Glomerular visceral epithelial cell (primary cell): ENCODE measurements around the gene DBNDD2.

ENCODE experiments used
- DNase-seq: peaks from one replicate; pipeline ENCODE4 v3.0.0-alpha.2; 2016; ENCODE audit errors: extremely low spot score

DBNDD2 gene

DNA sequence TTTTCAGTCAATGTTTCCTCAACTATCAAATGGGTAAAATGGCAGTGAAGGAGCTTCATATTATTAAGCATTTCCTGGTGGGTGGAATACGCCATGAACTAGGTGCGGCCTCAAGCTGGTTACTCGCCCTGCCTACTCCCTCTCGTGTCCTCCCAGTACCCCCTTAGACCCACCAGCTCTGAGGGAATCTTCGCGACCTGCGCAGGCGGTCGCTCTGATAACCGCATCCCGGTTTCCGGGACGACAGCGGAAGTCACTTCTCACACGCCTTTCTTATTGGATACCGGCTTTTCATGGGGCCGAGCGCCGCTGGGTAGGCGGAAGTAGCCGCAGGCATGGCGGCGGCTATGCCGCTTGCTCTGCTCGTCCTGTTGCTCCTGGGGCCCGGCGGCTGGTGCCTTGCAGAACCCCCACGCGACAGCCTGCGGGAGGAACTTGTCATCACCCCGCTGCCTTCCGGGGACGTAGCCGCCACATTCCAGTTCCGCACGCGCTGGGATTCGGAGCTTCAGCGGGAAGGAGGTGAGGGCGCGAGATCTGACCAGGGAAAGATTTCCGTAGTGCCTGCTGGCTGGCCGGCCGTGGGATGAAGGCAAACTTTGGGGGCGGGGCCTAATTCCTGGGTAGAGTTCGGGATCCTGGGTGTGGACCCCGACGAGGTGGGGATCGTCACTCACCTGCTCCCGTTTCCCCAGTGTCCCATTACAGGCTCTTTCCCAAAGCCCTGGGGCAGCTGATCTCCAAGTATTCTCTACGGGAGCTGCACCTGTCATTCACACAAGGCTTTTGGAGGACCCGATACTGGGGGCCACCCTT, 7.9 kb downstream of the DBNDD2 start, which contains the start of gene PIGT:
Gene PIGT, plus strand, starts transcription at position 320 of the 816 bp plus-strand sequence. Its CDS starts 16 bp downstream, at position 336.
- DNase-seq = peak; percentile 89

DNA sequence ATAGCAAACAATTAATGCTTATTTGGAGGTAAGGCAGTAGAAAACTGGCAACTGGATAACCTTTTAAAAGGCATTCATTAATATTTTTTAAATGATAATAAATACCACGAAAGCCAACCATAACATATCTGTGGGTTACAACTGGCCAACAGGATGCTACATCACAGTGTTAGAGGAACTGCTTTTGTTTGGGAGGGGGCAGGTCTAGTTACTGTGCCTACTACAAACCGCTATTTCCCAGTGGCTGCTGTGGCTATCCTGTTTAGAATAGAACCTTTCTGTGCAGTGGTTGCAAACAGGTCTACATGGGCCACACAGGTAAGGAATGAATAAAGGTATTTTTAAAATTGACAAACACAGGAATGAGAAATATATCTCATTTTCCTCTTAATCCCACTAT, 8.8 kb downstream of the DBNDD2 start:
- no peak for DNase-seq

DNA sequence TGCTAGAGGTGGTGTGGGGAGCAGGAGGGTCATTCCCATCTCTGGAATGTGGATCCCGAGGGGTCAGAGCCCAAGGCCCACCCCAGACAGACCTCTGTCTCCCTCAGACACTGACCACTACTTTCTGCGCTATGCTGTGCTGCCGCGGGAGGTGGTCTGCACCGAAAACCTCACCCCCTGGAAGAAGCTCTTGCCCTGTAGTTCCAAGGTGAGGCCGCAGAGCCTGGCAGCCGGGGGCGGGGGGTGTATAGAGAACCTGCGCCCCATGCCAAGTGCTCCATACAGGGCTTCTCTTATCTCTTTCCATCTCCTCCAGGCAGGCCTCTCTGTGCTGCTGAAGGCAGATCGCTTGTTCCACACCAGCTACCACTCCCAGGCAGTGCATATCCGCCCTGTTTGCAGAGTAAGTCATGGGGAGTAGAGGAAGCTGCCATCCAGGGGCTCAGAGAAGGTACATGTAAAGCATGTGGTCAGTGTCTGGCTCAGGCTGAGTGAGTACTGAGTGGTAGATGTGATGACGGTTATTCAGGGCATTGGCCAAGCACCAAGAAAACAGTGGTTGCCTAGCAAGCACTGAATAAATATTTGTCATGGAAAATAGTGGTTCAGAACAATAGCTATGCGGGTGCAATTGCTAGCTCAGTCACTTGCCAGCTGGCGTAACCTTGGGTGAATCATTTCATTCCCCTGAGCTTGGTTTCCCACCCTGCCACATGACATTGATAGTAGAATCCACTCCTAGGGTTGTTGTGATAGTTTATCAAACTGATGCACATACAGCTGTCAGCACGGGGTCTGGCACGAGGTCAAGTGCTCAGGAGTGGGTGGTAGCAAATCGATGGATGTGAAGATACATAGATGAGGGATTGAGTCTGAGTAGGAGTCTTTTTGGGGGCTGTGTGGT, 11.4 kb downstream of the DBNDD2 start:
- peak; percentile 98 for DNase-seq

DNA sequence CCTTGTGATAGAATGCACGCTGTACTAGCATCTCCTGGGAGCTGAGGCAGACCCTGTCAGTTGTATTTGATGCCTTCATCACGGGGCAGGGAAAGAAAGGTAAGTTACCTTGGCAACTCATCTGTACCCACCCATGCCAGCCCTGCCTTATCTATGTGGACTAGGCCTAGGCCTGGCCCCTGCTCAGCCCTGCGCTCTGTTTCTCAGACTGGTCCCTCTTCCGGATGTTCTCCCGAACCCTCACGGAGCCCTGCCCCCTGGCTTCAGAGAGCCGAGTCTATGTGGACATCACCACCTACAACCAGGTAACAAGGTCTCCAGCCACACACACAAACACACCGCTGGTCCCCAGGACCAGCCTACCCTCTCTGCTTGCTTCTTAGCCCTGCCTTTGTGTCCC, 12.0 kb downstream of the DBNDD2 start:
- DNase-seq = no peak

DNA sequence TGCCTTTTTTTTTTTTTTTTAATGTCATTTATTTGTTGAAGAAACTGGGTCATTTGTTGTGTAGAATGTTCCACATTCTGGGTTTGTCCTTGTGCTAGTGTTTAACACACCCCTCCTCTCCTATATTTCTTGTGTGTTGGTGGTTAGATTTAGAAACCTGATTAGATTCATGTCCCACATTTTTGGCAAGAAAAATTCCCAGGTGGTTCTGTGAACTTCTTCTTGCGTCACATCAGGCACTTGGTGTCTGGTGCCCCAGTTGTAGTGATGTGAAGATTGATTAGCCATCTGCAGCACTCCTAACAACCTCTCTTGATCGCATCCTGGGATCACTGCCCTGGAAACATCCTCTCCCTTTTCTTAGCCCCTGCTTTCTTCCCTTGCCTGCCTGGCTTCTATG, 15.6 kb downstream of the DBNDD2 start:
- no peak for DNase-seq

DNA sequence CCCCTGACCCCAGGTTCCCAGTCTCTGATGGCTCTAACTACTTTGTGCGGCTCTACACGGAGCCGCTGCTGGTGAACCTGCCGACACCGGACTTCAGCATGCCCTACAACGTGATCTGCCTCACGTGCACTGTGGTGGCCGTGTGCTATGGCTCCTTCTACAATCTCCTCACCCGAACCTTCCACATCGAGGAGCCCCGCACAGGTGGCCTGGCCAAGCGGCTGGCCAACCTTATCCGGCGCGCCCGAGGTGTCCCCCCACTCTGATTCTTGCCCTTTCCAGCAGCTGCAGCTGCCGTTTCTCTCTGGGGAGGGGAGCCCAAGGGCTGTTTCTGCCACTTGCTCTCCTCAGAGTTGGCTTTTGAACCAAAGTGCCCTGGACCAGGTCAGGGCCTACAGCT, 17.5 kb downstream of the DBNDD2 start:
- DNase-seq = no peak

DNA sequence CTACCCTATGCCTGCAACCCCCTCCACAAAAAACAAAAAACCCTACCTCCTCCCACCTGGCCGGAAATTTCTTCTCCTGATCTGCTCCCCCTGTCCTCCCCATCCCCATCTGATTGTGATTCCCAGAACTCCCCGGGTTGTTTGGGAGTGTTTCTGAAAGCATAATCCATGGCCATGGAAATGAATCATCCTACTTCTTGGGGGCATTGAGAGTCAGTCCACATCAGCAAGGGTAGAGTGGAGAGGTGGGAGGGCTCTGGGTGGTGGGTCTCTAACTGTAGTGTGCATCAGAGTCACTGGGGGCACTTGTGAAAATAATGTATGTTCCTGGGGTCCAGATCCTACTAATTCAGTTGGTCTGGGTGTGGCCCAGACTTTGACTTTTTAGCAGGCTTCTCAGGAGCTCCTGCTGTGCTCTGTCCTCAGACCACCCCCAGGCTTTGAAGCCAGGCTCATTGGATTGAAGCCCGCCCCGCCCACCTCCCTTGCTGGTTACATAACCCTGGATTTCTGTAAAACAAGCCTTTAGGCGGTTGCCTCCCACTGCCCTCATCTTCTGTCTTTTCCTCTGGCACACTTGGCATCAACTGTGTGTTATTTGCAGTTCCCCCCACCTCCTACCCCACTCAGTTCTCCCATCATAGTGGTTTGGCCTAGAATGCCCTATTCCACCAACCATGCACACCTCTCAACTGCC, 18.4 kb downstream of the DBNDD2 start:
- no peak for DNase-seq

DNA sequence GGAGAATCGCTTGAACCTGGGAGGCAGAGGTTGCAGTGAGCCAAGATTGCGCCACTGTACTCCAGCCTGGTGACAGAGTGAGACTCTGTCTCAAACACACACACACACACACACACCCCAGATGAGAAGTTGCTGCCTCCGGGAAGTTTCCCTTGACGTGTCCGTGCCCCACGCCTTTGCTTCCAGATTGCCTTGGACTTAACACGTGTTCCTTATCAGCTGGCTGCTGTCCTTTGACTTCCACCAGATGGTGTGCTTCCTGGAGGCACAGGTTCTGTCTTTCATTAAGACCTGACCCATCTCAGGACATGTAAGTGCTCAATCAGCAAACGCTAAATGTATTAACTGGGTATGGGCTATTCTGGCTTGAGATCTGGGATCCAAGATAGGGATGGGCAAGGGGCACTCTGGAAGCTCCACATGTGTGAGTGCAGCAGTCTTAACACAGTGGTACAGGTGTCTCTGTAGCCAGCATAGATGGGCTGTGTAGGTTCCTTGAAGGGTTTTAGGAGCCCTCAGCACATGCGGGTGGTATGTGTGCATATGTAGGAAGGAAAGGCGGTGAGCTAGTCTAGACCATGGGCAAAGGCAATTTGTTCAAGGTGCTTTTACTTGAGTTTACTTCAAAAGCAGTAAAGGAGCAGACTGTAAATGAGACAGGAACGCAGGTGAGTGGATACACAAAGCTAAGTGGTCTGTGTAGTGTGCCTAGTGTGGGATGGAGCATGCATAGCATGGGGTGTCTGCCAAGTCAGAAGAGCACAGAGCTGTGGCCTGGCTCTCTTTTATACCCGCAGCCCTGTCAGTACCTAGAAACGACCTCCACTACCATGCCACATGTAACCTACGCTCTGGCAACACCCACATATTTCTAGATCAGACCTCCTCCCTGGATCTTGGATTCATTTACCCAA, 19.4 kb downstream of the DBNDD2 start:
- DNase-seq = no peak

DNA sequence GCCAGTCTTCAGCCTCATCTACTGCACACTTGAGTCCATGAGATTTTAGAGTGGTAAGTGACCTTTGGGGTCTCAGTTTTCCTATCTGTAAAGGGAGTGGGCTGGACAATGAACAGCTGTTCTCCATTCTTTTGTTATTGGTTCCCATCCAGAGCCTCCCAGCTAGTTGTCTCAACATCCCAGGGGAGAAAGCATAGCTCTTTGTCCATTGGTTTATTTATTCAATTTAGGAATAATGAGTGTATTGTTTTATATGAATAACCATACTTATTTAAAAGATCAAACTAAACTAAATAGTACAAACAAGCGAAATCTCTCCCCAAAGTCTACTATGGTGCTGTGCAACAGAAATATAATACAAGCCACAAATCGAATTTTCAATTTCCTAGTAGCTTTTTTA, 21.5 kb downstream of the DBNDD2 start:
- DNase-seq = no peak

DNA sequence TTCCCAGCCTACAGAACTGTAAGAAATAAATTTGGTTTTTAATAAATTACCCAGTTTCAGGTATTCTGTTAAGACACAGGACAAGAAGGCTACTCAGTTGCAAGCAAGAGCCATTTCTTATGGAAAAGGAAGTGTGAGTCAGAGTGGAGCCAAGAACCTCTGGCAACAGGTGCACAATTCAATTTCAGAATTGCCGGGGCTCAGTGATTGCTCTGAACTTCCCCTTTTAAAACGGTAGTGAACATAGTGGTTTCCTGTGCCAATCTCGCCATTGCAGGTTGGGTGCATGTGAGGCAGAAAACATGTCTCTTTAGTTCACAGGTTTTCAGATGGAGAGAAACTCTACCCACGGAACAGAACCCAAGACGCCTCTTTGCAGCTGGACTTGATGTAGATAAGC, 24.2 kb downstream of the DBNDD2 start:
- no peak for DNase-seq

DNA sequence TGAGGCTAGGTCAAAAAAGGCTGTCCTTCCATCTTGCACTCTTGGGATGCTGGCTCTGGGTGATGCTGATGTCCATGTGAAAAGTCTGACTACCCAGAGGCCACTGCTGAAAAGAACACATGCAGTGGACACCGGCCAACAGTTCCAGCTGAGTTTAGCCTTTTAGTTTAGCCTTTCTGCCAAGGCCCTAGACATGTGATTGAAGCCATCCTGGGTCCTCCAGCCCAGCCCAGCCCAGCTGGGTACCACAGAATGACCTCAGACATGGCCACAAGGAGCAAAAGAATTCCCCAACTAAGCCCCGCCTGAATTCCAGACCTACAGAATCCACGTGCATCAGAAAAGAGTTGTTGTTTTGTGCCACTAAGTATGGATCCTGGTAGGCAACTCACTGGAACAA, 25.2 kb downstream of the DBNDD2 start:
- DNase-seq = peak; percentile 68

DNA sequence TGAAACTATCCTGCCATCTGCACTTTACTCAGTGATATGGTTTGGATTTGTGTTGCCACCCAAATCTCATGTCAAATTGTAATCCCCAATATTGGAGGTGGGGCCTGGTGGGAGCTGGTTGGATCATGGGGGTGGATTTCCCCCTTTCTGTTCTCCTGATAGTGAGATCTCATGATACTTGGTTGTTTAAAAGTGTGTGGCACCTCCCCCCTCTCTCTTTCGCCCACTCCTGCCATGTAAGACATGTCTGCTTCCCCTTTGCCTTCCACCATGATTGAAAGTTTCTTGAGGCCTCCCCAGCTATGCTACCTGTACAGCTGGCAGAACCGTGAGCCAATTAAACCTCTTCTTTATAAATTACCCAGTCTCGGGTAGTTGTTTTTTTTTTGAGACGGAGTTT, 25.9 kb downstream of the DBNDD2 start:
- no peak for DNase-seq

DNA sequence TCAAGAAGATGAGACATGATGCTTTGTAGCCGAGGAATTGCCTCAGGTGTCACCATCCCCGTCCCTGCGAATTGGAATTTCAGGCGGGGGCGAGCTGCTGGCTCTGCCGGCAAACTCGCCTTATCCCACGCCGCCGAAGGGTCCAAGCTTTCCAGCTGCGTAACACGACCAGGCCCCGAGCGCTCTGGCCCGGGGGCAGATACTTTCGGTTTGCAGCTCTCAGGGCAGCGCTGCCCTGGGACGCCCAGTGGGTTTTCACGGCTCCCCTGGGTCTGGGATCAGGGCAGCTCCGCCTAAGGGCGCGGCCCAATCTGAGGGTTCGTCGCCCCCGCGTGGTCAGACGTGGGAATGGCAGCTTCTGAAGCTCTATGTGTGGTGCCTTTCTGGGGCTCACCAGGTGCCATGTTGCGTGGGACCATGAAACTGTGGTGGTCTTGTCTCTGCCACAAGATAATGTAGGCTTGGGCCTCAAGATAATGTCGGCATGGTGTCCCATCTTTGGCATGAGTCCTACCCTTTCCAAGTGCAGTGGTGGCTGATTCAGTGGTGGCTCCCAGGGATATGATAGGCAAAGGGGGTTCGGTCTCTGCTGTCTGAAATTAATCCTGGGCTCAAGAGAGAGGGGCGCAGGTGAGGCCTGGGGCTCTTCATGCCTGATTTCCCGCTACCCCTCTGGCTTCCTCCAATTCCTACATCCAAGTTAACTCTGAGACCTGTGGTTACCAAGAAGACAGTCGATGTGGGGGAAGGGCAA, 28.8 kb downstream of the DBNDD2 start:
- peak; percentile 93 for DNase-seq

DNA sequence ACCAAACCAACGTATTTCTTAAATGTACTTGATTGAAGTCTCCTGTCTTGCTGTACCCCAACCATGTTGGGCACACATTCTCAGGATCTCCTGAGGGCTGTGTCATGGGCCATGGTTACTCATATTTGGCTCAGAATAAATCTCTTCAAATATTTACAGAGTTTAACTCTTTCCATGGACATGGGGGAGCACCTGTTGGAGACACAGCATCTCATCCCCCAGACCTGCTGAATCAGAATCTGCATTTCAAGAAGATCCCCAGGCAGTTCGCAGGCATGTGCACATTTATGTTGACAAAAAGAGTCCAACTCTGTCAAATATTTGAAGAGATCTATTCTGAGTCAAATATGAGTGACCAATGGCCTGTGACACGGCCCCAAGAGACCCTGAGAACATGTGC, 32.3 kb downstream of the DBNDD2 start:
- no peak for DNase-seq

DNA sequence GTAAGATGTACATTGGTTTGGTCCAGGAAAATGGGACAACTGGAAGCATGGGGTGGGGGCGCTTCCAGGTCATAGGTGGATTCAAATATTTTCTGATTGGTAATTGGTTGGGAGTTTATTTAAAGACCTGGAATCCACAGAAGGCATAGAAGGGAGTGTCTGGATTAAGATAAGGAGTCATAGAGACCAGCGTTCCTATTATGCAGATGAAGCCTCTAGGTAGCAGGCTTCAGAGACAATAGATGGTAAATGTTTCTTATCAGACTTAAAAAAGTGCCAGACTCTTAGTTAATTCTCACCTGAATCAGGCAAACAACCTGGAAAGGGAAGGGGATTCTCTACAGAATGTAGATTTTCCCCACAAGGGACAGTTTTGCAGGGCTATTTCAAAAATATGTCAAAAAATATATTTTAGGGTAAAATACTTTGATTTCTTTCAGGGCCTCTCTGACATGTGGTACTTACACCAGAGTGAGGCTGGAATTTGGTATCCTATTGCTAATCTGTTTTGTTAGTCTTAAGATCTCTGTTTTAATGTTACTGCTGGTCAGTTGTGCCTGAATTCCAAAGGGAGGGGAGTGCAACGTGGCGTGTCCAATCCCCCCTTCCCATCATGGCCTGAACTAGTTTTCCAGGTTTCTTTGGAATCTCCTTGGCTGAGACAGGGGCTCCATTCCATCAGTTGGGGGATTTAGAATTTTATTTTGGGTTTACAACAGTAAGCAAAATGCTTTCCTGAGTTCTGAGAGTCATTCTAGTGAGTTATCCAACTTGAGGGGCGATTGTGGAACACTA, 33.0 kb downstream of the DBNDD2 start:
- no peak for DNase-seq

DNA sequence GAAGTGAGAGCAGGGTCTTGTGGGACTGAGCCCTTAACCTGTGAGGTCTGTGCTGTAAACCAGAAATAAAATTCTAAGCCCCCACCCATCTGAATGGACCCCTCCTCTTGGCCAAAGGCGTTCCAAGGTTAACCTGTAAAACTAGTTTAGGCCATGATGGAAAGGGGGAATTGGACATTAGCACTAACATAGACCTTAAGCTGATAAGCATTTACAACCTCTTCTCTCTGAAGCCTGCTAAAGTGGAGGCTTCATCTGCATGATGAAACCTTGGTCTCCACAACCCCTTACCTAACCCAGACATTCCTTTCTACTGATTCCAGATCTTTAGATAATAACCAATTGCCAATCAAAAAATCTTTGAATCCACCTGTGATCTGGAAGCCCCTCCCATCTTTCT, 33.7 kb downstream of the DBNDD2 start:
- DNase-seq = no peak

DNA sequence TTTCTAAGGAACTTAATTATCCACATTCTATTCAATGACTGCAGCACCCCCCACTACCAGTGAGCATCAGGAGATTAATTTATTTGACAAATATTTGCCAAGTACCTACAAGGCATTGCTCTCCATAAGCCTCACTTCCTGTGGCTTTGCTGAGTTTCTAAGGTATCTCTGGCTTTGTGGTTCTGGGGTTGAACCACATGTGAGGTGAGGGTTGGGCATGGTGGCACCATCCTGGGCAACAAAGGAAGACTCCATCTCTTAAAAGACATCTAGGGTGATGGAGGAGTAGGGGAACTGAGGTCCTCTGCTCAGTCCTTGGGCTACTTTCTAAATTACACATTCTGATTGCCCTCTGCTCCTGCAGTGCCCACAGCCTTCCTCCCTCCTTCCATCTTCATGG, 36.0 kb downstream of the DBNDD2 start:
- no peak for DNase-seq

DNA sequence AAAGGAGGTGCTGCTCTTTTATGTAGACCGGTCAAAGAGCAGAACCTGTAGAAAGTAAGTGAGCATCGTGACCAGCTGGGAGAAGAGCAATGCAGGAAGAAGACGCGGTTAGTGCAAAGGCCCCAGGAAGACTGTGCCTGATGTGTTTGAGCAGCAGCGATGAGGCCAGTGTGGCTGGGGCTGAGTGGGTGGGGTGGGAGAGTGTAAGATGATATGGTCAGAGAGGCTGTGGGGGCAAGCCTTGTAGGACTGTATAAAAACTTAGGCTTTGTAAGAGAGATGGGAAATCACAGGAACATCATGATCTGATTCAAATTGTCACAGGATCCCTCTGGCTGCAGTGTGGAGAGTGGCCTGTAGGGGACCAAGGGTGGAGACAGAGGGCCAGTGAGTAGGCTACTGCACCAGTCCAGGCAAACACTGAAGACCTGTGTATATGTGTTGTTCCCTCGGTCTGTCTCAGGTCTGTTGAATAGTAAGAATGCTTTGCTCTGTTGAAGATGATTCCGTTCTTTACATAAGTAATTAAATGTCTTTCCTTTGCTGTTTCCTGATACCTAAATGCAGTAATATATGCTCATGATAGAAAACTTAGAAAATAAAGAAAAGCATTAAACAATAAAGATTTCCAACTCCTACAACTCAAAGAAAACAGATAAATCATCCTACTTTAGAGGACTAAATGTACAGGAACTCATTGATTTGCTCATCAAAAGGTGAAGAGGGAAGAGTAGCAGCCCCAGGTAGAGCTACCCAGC, 37.9 kb downstream of the DBNDD2 start:
- peak; percentile 26 for DNase-seq

DNA sequence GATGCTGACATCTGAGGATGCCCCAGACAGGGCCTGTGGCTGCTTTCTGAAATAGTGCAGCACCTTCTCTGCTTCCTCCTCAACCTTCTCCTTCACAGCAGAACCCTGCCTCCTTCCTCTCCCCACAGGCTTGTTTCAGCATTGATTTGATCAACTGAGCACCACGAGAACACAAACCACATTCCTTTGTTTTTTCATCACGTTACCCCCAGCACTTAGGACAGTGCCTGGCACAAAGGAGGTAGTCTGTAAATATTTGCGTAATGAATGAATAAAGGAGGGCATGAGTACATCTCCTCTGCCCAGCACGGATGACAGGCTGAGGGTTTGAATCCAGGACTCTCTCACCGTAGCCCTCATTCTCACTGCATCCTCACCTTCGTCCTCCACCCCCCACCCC, 40.2 kb downstream of the DBNDD2 start:
- DNase-seq = no peak
